Stimulated activated CD4-positive, alpha-beta T cell treated with anti-CD3 and anti-CD28 coated beads, TNF-alpha, amount 100 ng/mL, for 24 hours (primary cell): ENCODE measurements around the gene ZBTB22.
A peak's percentile ranks its signal among the peaks of the same experiment; 100 is the strongest.
"Not testable (repeated sequence)": the region's sequence is repeated elsewhere in the genome, so short reads cannot be mapped to it uniquely, and the experiment has no call there.

Experiments used
- DNase-seq, 3 experiments: peaks; one replicate each; pipeline ENCODE4 v3.0.0-alpha.2; 2020; ENCODE audit warnings: low read depth in 3 of 3

ZBTB22 gene

GRCh38 chr6:33279257-33279695, 38.3 kb downstream of the ZBTB22 start:
- DNase-seq = no peak

DNA sequence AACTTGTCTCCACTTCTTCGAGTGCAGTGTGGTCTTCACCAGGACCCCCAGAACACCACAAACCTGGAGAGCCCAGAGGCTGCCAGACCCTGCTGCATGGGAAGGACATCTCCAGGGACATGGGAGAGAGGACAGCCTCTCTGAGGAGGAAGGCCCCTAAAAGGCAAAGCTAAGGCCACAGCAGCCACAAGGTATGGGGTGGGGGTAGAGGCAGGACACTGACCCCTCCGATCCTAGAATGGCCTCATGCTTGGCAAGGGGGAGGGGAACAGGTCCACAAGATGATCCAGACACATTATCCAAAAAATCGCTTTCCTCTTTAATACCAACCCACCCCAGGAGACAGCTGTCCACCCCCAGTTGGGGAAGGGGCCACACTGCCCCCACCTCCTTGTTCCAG, 38.7 kb downstream of the ZBTB22 start:
- DNase-seq = no peak

- DNase-seq = no peak
Observed at GRCh38 chr6:33278392-33278741, 39.2 kb downstream of the ZBTB22 start.

- peak in 1 of 3 experiments; percentile 29 for DNase-seq
Observed at GRCh38 chr6:33277663-33278391, 39.7 kb downstream of the ZBTB22 start.

- peak; percentile 48 to 85 (median 68) for DNase-seq
Observed at GRCh38 chr6:33276864-33277662, 40.5 kb downstream of the ZBTB22 start, which contains the start of gene B3GALT4. Gene B3GALT4 (plus strand): TSS chr6:33277123. CDS start chr6:33277420, 297 bp downstream.

DNA sequence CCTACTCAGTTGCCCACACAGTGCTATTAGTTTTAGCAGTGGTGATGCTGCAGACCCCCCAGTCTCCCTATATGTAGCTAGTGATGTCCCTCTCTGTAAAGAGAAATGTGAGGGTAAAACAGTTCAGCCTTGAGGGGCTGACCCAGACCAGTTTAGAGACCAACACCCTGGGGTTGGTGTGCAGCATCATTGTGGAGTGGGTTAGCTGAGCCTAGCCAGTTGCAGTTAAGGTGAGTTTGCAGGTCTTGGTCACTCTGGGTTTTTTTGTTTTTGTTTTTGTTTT, 41.0 kb downstream of the ZBTB22 start:
- DNase-seq = no peak

GRCh38 chr6:33275795-33276580, 41.6 kb downstream of the ZBTB22 start:
- DNase-seq = not testable (repeated sequence)

DNA sequence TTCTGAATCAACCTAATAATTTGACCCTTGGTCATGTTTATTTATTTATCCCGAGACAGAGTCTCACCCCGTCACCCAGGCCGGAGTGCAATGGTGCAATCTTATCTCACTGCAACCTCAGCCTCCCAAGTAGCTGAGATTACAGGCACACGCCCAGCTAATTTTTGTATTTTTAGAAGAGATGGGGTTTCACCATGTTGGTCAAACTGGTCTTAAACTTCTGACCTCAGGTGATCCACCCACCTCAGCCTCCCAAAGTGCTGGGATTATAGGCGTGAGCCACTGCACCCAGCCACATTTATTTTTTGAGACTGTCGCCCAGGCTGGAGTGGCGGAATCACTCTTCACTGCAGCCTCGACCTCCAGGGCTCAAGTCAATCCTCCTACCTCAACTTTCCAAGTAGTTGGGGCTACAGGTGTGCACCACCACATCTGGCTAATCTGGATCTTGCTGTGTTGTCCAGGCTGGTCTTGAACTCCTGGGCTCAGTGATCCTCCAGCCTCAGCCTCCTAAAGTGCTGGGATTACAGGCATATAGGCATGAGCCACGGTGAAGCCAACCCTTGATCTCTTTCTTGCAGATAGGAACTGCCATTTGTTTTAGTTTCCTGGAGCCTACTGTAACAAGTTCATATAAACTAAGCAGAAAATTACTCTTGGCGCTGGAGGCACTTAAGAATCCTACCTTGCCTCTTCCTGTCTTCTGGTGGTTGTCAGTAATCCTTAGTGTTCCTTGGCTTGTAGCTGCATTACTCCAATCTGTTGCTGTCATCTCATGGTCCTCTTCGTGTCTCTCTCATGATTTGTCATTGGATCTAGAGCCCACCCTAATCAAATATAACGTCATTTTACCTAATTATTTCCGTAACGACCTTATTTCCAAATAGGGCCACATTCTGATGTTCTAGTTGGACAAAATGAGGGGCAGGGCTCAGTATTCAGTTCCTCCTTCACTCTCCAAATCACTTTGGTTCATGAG, 43.3 kb downstream of the ZBTB22 start:
- no peak for DNase-seq

DNA sequence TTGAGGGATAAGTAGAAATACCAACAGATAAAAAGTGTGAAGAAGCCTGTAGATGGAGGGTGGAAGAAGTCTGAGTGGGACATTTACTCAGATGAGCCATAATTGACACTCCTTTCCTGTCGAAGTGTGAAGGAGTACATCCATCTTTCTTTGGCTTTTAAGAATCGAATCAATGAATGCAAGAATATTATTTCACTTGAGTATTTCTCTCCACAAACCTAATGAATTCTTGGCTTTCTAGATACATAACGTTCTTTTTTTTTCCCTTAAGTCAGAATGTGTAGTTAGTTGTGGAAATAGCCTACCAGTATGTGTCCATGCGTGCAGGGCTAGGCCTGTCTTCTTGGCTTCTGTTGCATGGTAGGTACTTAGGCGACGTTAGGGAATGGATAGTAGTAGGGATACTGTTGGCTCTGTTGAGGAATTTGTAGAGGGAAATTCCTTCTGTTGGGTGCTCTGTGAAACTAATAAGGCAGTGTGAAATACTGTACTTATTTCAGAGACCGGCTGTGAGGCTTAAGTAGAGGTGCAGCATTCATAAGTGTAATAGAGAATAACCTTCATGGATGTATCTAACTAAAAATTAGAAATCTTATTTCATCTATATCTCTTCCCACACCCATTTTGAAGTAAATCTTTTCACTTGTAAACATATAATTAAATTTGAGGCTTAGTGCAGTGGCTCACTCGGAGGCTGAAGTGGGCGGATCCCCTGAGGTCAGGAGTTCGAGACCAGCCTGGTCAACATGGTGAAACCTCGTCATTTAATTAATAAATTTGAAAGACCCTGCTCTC, 44.2 kb downstream of the ZBTB22 start:
- DNase-seq = no peak

GRCh38 chr6:33272275-33273128, 45.0 kb downstream of the ZBTB22 start:
- no peak for DNase-seq

DNA sequence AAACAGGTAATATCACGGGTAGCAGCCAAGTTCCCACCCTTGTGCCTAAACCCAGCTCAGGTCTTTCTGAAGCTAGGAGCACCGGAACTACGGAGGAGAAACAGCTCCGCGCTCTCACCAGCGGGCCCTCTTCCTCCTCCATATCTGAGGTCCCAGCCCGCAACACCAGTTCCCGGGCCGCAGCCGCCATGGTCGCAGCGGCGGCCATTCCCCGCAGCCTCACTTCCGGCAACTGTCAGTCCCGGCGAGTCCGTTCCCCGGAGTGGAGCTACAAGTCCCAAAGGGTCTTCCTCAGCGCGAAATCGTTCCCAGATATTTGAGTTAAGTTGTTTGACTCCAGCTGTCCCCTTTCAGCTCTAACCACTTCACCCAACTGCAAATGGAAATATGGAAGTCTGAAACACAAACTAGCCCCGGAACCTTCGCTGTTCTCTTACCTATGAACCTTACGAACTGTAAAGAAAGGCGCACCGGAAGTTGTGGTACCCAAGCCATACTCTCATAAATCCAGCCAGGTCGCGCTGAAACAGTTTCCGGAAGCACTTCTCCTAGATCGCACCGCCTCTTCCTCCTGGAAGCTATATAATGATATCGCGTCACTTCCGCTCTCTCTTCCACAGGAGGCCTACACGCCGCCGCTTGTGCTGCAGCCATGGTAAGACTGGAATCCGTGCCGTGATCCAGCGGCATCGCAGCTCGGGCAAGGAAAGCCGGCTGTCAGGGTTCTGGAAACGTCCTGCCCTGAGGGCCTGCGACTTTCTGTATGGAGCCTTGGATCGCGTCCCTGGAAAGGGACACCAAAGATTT, 45.9 kb downstream of the ZBTB22 start, which contains the start of the genes RPS18 and VPS52:
RPS18 (plus strand) TSS at position 608 of the 807 bp plus-strand sequence; CDS start at position 653, 45 bp downstream.
VPS52 (minus strand) TSS at position 409 of the 807 bp plus-strand sequence; CDS start at position 208, 201 bp downstream.
- DNase-seq = peak; percentile 78 to 90 (median 86)

GRCh38 chr6:33271117-33271467, 46.5 kb downstream of the ZBTB22 start:
- no peak for DNase-seq
